Endothelial cell (in vitro differentiated cells): ENCODE data around the gene CFAP46. TPM values are rescaled to one million over a fixed set of nuclear protein-coding genes. Genes with fewer than 3 reads are reported as not detected.
A peak's percentile ranks its signal among the peaks of the same experiment; 100 is the strongest.

Source experiments
- DNase-seq: peaks from one replicate; pipeline ENCODE4 v3.0.0; 2021; ENCODE audit warnings: low spot score
- H3K27ac Mint-ChIP-seq: one replicate; pipeline ENCODE4 v1.8.0; 2021; ENCODE audit warnings: mixed read lengths, inconsistent platforms; ENCODE audit not compliant: unreplicated experiment
- H3K27me3 Mint-ChIP-seq: one replicate; pipeline ENCODE4 v1.8.0; 2021; ENCODE audit warnings: mild to moderate bottlenecking, moderate library complexity, mixed read lengths, inconsistent platforms; ENCODE audit not compliant: unreplicated experiment
- H3K36me3 Mint-ChIP-seq: one replicate; pipeline ENCODE4 v1.8.0; 2021; ENCODE audit warnings: mild to moderate bottlenecking, low read depth, mixed read lengths, inconsistent platforms; ENCODE audit not compliant: unreplicated experiment
- H3K4me1 Mint-ChIP-seq: one replicate; pipeline ENCODE4 v1.8.0; 2021; ENCODE audit warnings: mild to moderate bottlenecking, mixed read lengths, inconsistent platforms; ENCODE audit not compliant: unreplicated experiment
- H3K4me3 Mint-ChIP-seq: one replicate; pipeline ENCODE4 v1.8.0; 2021; ENCODE audit warnings: mild to moderate bottlenecking, mixed read lengths, inconsistent platforms; ENCODE audit not compliant: unreplicated experiment
- H3K9me3 Mint-ChIP-seq: one replicate; pipeline ENCODE4 v1.8.0; 2021; ENCODE audit warnings: mixed read lengths, inconsistent platforms; ENCODE audit not compliant: unreplicated experiment
- total RNA-seq: library from RNA; stranded (reverse); fragmentation: NEBNext Ultra II Directional; extraction: Animal tissue kit (Norgen Biotek cat#: 25700); gene quantifications from one replicate; pipeline ENCODE4 v1.2.1, GENCODE V29; 2021; ENCODE audit not compliant: unreplicated experiment
- TF ChIP-seq, protein P1 (sequence below): fragments of 200-600 bp; sonication (generic); IDR thresholded peaks from one replicate; pipeline ENCODE4 v1.5.0; 2021; ENCODE audit warnings: antibody characterized with exemption; ENCODE audit not compliant: unreplicated experiment

CFAP46 gene
- total RNA-seq, 1 donor from 2014 or later = 0.95 TPM

DNA sequence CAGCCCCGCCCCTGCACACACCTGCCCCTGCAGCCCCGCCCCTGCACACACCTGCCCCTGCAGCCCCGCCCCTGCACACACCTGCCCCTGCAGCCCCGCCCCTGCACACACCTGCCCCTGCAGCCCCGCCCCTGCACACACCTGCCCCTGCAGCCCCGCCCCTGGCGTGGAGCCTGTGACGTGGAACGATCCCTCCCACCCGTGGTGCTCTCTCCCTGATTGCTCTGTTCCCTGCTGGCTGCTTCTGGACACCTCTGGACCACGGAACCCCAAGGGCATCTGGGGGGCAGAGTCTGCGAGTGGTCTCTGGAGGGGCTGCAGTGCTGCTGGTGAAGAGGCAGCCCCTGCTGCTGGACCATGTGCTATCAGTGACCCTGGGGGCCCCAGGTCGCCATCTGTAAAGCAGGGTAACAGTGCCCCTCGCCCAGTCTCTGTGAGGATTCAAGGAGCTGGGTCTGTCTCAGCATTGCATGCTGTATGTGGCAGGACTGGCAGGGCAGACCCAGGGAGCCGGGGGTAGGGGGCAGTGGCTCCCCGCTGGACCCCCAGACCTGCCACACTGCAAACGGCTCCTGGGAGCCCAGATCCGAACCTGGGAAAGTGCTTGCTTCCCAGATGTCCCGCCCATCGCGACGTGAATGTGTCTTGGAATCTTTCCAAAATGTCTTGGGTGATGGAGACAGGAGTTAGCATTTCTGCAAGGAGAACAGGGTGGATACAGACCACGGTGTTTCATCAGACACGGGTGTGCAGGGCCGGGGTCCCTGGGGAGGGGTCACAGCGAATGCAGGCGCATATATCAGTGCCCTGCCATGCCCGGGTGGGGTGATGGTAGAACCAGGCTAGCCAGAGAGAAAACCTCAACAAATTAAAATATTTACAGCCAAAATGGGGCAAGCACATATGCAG is 128.6 kb downstream of the CFAP46 start:
- peak overlapping the region; percentile 31 for H3K27ac Mint-ChIP-seq
- no peaks in the 10 kb centered on the region for H3K4me1 Mint-ChIP-seq
- H3K36me3 Mint-ChIP-seq = no peaks in the 10 kb centered on the region
- no peak overlapping the region for H3K4me3 Mint-ChIP-seq
- TF ChIP-seq, protein P1, sequence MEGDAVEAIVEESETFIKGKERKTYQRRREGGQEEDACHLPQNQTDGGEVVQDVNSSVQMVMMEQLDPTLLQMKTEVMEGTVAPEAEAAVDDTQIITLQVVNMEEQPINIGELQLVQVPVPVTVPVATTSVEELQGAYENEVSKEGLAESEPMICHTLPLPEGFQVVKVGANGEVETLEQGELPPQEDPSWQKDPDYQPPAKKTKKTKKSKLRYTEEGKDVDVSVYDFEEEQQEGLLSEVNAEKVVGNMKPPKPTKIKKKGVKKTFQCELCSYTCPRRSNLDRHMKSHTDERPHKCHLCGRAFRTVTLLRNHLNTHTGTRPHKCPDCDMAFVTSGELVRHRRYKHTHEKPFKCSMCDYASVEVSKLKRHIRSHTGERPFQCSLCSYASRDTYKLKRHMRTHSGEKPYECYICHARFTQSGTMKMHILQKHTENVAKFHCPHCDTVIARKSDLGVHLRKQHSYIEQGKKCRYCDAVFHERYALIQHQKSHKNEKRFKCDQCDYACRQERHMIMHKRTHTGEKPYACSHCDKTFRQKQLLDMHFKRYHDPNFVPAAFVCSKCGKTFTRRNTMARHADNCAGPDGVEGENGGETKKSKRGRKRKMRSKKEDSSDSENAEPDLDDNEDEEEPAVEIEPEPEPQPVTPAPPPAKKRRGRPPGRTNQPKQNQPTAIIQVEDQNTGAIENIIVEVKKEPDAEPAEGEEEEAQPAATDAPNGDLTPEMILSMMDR = no peak
- no peaks in the 10 kb centered on the region for H3K9me3 Mint-ChIP-seq
- peaks cover 7% of the 10 kb centered on the region for H3K27me3 Mint-ChIP-seq
- DNase-seq = no peak

DNA sequence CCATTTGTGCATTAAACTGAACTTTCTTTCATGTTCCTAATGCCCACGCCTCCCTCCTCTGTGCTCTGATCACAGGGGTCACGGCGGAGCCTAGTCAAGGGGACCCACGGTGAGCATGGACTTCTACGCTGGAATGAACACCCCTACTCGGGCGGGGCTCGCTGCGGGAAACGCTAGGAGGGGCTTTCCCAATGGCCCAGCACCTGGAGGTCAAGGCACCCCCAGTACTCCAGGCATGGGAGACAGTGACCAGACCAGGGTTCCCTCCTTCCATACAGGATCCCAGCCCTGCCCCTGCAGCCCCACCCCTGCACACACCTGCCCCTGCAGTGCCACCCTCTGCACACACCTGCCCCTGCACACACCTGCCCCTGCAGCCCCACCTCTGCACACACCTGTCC is 129.4 kb downstream of the CFAP46 start:
- no peak overlapping the region for H3K4me3 Mint-ChIP-seq
- TF ChIP-seq, protein P1 = no peak
- H3K27me3 Mint-ChIP-seq = peaks cover 7% of the 10 kb centered on the region
- H3K9me3 Mint-ChIP-seq = no peaks in the 10 kb centered on the region
- DNase-seq = no peak
- H3K36me3 Mint-ChIP-seq = no peaks in the 10 kb centered on the region
- no peak overlapping the region for H3K27ac Mint-ChIP-seq
- H3K4me1 Mint-ChIP-seq = no peaks in the 10 kb centered on the region

DNA sequence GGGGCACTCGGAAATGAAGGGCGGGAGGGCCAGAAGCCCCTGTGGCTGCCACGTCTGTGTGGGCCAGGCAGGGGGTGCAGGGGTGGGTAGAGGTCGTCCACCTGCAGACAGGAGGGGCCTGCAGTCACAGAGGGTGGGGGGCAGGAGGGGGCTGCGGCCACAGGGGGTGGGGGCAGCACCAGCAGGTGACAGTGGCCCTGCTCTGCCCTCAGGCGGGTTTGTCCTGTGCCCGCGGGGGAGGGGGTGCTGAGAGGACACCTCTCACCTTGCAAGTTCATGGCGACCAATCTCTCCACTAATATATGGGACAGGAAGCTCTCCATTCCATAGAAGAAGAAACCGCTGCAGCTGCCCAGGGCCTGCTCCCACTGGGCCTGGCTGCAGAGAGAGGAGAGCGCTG is 129.8 kb downstream of the CFAP46 start:
- Mint-ChIP-seq H3K27me3 (peaks cover 7% of the 10 kb centered on the region), H3K4me3 (no peak overlapping the region), H3K36me3 (no peaks in the 10 kb centered on the region), H3K4me1 (no peaks in the 10 kb centered on the region), H3K27ac (no peak overlapping the region), H3K9me3 (no peaks in the 10 kb centered on the region)
- TF ChIP-seq, protein P1 = no peak
- DNase-seq = no peak

DNA sequence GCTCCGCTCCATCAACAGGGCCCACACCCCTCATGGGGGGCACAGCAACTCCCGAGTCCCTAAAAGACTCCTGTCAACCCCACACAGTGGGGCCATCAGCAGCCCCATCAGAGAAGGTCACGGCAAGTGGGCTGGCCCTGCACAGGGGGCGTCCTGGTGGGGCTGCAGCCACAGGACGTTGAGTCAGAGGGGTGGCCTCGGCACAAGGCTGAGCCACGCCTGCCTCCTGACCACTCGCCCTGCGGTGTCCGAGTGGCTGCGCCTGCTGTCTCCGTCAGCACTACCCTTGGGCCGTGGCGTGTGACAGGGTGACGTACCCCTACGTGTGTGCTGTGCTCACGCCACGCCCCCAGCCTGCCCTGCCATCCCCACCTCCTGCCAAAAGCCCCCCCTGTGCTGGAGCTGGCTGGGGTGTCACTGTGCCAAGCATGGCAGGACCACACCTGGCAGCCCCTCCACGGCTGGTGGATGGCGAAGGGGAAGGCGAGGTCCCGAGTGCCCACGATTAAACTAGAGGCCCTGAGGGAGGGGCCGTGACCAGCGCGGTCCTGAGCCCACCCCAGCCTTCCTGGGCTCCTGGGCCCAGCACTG is 130.4 kb downstream of the CFAP46 start:
- Mint-ChIP-seq H3K36me3 (no peaks in the 10 kb centered on the region), H3K4me3 (no peak overlapping the region), H3K27me3 (peaks cover 7% of the 10 kb centered on the region), H3K4me1 (no peaks in the 10 kb centered on the region), H3K27ac (no peak overlapping the region), H3K9me3 (no peaks in the 10 kb centered on the region)
- TF ChIP-seq, protein P1 = no peak
- no peak for DNase-seq
